HG02970 (cell line): ENCODE data around the gene EXOC1.

Source experiments
- ATAC-seq: cut with Tn5 transposase; IDR thresholded peaks from one replicate; pipeline ENCODE4 v1.9.1; 2021; ENCODE audit warnings: mild to moderate bottlenecking, moderate library complexity, moderate number of reproducible peaks; ENCODE audit not compliant: unreplicated experiment, low FRiP score

The EXOC1 gene

DNA sequence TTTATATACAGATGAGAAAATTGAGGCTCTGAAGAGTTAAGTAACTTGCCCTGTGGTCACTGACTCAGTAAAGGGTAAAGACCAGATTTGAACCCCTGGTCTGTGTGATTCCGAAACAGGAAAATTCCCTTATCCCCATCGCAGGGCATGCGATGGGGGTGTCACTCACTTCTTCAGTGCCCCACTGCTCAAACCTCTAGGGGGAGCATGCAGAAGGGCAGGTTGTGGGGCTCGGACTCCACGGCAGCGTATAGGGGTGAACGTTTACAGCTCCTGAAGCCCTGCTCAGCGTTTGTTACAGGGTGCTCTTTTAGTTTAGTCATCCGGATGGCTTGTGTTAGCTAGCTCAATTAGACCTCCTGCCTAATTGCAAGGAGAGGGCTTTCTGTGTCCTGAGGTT lies 3.7 kb upstream of the EXOC1 start:
- ATAC-seq = no peak

DNA sequence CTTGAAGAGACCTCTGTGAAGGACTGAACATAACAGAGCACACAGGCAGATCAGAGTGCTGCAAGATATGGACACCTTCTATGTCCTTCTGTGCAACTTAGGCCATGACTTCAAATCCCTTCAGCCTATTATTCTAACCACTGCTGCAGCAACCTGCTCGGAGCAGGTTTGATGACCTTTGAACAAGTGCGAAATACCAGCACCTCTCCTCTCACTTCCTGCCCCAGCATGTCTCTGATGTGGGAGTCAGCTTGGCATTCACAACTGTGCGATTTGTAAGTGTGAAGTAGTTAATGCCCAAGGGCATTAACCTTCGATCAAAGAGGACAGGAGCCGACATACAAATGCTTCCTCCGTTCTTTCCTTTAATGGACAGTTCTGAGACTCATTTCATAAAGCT lies 1.6 kb upstream of the EXOC1 start:
- no peak for ATAC-seq

DNA sequence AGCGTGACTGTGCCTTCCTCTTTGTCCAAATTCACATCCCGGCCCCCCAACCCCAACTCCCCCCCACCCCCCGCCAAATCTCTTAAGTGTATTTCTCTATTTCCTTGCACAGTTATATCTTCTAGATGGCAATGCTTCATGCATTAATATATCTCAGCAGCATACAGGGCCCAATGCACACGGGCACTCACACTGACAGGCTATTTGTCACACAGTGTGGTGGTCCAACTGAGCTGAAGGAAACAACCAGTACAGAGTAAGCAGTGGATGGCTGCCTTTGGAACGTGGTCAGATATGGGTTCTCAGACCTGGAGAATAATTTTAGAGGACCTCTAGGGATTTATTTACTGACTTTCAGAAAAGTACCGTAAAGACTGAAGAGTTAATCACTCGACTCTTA lies 681 bp downstream of the EXOC1 start:
- no peak for ATAC-seq

DNA sequence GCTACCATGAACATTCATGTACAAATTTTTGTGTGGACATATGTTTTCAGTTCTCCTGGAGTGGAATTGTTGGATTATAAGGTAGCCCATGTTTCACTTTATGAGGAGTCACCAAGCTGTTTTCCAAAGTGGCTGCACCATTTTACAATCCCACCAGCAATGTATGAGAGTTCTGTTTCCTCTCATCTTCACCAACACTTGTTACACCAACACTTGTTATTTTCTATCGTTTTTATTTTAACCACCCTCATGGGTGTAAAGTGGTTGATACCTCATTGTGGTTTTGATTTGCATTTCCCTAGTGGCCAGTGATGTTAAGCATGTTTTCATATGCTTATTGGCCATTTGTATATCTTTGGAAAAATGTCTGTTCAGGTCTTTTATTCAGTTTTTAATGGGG lies 4.1 kb downstream of the EXOC1 start:
- no peak for ATAC-seq

DNA sequence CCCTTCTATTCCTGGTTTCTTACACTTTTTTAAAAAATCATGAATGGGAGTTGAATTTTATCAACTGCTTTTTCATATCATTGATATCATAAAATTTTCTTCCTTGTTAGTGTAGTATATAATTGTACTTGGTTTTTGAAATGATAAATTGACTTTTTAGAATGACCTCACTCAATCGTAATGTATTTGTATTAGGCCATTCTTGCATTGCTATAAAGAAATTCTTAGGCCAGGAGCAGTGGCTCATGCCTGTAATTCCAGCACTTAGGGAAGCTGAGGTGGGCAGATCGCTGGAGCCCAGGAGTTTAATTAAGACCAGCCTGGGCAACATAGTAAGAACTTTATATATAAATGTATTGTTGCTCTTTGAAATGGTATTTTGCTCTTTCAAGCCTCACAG lies 6.3 kb downstream of the EXOC1 start:
- no peak for ATAC-seq

DNA sequence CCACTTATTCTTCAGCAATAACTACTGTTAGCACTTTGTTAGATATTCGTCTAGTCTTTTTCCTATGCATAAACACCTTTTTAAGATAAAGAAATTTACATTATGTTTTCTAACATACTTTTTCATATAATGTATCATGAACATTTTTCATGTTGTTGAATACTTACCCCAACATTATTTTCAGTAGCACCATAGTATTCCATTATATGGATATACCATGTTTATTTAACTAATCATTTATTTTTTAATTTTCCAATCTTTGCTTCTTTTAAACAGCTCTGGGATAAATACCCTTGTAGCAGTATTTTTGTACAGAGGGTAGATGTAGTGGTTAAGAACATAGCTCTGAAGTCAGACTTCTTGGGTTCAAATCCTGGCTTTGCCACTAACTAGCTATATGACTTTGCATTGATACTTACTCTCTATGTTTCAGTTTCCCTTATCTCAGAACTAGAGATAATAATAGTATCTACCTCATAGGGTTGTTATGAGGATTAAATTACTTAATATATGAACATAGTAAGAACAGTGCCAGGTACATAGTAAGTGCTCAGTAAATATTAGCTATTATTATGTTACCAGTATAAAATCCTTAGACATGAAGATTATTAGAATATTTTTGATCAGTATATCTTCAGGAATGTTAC lies 11.3 kb downstream of the EXOC1 start:
- no peak for ATAC-seq

DNA sequence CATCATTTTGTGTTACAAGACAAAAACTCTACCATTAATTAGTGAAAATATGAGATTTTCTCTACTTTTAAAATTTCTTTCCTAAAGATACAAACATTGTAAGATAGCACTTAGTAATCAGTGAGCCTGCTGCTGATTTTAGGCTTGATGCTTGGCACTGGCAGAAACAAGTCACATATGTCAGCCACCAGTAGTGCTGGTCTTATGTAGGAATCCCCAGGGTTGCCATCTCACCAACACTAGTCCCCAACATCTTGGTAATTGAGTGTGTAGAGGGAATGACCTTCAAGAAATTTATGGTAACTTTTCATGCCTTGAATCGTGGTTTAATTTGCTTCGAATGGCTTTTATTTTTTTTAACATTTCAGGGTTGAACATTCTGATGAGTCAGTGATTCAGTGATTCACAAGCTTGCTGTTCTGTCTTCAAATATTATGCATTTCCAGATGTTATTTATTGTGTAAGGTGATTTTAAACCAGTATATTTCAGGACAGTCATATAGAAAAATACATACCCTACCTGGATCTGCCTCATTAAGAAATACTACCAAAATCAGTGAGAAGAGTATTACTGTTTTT lies 11.9 kb downstream of the EXOC1 start:
- no peak for ATAC-seq

DNA sequence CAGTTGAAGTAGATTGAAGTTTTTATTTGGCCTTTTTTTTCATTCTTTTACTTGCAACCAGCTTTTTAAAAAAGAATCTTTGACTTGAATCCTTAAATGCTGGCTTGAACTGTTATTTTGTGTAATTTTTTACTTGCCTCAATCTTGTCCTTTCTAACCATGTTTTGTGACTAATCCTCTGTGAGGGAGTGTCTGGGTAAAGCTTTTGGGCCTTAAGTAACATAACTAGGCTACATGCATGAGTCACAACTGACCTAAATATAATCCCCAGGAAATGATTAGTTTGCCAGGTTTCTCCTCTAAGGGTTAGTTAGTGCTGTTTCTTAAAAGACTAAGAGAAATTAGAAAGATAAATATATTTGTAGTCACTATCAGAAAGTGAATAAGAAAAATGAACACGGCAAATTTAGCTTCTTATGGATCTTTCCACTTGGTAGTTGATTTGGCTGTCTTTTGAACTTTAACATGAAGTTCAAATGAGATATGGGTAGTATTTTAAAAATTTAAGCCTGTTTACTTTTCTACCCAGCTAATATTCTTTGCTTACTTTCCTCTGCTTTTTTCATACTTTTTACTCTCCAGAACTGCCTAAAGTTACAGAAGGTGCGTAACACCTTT lies 13.0 kb downstream of the EXOC1 start:
- peak; percentile 66 for ATAC-seq

DNA sequence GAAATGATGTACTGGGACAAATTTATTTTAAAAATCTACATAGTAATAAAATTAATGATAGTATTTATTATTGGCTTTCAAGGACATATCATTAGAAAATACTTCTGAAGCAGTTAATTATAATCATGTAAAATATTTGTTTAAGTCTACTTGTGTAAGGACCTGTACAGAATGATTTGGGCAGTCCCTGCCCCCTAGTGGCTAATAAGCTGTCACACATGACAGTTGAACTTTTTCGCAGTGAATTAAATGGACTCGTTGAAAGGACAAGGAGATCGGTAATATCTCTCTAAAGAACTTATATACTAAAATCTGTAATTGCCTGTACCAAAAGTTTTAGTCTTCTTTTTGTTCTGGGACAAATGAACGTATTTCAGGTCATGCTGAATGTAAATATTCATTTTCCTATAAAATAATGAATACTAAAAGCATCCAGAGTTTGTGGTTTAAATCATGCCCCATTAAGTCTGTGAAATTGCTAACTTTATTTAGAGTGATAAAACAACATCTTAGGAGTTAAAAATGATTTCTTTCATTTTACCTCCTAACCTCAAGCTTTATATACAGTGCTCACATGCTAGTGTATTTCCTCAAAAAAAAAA lies 13.6 kb downstream of the EXOC1 start:
- peak; percentile 73 for ATAC-seq

DNA sequence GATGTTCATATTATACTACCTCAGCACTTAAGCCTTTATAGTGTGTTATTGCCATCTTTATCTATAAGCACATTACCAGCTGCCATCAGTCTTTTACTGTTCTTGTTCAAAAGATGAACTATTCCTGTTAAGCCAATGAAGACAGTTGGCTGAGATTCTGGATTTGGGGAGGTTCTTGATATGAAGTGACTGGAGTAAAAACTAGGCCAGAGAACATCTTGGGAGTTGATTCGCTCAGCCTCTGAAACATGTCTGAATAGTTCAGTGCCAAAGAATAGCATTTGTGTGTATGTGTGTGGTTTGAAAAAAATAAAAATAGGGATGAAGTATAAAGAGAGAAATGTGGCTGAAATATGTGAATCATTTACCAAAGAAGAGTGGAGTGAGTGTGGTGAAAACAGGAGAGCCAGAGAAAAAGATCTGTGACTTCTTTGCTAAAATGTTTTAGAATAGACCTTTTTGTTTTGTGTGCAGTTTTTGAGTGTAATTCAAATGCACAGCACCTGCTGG lies 15.2 kb downstream of the EXOC1 start:
- no peak for ATAC-seq

DNA sequence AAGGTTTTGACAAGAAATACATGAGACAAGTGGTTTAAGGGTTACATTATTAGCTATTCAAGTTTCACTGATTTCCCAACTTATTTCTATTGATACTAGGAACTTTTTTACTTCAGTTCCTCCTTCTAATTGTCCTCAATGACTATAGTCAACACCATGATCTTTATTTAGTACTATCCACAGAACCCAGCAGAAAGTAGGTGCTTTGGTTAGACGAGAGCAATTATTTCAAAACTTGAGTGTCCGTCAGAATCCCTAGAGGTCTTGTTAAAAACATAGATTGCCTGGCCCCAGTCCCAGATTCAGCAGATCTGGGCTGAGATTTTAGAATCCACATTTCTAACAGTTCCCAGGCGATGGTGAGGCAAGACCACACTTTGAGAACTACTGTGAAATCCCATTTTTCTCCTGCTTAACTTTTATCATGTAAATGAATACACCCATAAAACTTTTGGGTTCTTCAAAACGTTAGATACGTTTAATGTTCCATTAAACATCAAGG lies 17.9 kb downstream of the EXOC1 start:
- ATAC-seq = no peak

DNA sequence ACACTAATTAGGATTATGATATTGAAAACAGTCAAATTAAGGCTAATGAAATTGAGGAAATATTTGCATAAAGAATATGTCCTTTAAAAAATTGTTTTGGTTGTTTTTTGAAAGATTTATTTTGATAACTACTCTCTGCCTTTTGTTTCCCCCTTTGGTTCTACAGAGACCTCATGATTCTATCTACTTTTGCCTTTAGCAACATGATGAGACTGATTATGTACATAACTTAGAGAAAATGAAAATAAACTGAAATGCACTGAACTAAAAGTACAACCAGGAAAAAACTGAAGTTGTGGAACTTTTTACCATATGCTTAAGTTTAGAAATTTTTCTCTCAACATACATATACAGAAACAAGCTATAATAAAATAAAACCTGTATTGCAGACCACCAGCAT lies 21.4 kb downstream of the EXOC1 start:
- ATAC-seq = no peak

DNA sequence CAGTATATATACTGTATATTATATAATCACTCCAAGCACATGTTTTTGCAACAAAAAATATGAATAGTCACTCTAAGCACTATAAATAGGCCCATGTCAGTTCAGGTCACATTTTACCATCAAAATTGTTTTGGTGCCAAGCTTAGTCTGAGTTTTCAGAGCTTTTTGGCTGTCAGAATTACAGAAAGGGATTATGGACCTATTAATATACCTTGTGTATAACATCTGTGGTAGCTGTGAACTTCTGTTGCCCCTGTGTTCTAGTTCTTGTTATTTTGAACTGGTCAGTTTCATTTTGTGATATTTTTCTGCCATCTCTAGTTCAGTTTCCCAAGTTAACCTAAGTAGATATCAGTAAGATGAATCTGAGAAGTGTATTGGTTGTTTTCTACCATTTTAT lies 22.9 kb downstream of the EXOC1 start:
- no peak for ATAC-seq

DNA sequence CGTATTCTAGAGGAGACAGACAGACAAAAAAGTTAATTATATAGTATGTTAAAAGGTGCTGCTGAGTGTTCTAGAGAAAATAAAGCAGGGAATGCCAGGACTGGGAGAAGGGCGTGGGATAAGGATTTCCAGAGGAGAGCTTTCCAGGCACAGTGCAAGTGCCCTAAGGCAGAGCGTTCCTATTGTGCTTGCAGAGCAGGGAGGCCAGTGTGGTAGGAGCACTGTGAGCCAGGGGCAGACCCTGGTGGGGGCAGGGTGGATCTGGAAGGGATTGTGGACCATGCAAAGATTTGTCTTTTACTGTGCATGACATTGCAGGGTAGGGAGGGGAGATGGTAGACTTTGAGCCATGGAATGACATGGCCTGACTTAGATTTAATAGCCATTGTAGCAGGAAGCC lies 25.8 kb downstream of the EXOC1 start:
- ATAC-seq = no peak

DNA sequence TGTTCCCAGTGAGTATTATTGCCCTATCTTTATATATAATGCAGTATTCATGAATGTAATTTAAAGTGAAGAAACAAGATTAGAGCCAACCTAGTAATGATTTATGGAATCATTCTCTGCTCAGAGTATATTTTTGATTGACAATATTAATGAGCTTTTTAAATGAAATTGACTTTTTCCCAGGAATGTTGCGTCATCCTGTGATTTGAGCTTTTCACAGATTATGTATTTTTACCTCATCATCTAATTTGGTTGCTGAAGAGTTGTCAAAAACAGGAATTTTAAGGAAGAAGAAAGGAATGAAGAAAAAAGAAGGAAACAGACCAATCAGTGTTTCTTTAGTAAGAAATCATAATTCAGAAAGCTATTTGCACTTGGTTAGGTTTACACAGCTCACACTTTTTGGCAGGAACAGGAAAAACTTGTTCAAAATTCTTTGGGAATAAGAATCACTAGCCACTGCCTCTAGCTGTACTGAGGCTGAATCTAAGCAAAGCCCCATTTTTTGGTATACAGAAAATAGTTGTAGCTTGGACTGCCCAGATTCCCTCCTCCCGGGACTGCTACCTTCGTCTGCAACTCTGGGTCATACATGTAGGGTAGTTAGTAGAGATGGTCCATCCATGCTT lies 27.3 kb downstream of the EXOC1 start:
- no peak for ATAC-seq

DNA sequence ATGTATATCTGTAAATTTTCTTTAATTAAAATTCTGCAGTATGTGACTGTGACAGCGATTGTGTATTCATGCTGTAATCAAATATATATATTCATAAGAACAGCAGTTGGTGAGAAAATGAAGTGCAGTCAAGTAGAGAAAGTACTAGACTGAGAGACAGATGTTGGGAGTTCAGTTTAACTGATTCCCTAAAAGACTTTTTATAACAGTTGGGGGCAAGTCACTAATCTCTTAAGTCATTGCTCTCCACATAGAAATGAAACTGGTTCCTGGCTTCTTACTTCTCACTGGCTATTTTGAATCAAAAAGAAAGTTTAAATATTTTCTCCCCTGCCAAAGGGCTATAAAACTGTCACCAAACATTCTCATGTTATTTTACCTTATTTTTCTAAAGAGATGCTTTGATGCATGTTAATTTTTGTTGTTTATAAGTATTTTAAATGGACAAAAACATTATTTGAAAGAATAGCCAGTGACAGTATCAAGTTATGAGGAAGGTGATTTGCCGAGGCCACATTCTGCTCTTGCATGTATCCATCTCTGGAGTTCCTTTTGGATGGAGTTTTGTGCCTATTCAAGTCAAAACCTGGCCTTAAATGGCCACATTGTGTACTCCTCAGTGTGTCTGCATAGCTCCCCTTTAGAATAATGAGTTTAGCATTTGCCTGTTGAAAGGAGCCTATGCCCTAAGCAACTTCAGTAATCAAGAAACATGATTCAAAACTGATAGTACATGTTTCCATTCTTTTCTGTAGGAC lies 30.8 kb downstream of the EXOC1 start:
- no peak for ATAC-seq

DNA sequence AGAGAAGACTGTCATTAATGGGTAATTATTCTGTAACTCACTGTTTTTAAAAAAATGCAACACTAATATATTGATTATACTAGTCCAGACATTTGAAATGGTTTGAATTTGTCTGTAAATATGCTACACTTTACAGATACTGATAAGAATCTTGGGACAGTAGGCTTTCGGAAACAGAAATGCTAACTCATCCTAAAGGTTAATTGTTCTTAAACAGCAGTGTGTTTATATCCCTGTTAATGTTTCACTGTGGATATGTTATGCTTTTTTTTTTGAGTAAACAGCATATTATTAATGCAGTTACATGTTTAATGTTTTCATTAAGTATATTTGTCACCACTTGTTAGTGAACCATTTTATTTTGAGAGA lies 31.4 kb downstream of the EXOC1 start:
- ATAC-seq = no peak

DNA sequence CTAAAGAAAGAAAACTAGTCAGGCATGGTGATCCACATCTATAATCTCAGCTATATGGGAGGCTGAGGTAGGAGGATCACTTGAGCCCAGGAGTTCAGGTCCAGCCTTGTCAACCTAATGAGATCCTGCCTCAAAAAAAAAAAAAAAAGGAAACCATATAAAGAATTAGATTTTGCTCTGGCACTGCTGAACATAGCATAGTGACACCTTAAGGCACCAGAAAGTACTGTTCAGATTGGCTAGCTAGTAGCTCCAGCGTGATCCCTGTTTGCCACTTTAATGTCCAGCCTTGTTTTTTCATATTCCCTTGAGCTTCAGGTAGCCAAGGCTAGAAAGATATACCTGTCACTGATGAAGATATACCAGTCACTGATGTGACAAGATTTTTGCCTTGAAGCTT lies 34.1 kb downstream of the EXOC1 start:
- ATAC-seq = no peak

DNA sequence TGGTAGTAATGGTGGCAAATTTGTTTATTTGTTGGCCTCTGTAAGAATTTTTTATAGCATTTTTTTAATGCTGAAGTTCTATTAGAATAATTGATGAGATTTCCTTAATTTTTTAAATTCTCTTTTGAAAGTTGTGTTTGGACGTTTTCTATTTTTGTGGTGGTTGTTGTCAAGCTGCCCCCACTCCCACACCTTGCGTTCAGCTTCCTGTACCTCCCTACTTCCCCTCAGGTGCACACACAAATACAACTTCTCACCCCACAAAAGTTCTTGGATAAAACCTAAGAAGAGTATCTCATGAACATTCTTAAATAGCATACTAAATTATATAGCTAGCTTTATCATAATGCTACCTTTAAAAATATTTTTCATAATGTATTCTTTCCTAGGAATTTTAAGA lies 38.7 kb downstream of the EXOC1 start:
- no peak for ATAC-seq

DNA sequence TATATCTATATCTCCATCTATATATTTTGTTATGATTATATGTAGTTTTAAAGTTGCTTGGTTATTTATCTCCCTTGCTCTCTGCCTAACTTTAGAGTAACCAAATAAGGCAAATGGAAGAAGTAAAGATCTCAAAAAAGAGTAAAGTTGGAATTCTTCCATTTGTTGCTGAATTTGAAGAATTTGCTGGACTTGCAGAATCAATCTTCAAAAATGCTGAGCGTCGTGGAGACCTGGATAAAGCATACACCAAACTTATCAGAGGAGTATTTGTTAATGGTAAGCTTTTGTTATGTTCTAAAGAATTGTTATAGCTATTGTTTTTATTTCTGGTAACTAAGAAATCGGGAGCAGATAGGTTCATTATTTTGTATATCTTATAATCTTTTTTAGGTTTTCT lies 43.2 kb downstream of the EXOC1 start:
- ATAC-seq = no peak
